GM23248 (cell line): ENCODE measurements around the gene NBL1.

Experiments
- EZH2 ChIP-seq: fragments of 200-600 bp; sonication (generic); IDR thresholded peaks from 2 replicates; pipeline ENCODE4 v1.6.1; 2018; ENCODE audit warnings: antibody characterized with exemption, mild to moderate bottlenecking; ENCODE audit not compliant: insufficient read depth, poor library complexity, severe bottlenecking
- EZH2phosphoT487 ChIP-seq: fragments of 200-600 bp; sonication (generic); IDR thresholded peaks from 2 replicates; pipeline ENCODE4 v1.6.1; 2018; ENCODE audit warnings: antibody characterized with exemption, moderate library complexity, mild to moderate bottlenecking, low read depth; ENCODE audit not compliant: insufficient read depth

DNA sequence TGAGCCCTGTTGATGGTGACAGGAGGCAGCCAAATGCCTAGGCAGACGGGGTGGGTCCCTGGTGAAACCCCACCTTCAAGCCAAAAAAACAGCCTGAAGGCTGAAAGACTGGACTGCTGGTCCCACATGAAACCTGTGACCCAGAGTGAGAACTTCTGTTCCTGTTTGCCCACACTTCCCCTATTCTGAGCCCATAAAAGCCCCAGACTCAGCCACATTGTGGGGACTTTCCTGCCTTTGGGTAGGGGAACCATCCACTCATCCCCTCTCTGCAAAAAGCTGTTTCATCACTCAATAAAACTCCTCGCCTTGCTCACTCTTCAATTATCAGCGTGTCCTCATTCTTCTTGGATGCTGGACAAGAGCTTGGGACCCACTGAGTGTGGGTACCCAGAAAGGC is 45.7 kb downstream of the NBL1 start:
- TF ChIP-seq EZH2 (no peak), EZH2phosphoT487 (no peak)
